GM23338 (cell line): ENCODE results near the gene RAMACL. TPM values are rescaled to one million over a fixed set of nuclear protein-coding genes. Genes with fewer than 3 reads are reported as not detected.

Experiments
- ATAC-seq: fragments of 200-7000 bp; cut with Tn5 transposase; 3 replicates; pipeline ENCODE4 v1.9.1; 2020
- DNase-seq: peaks from one replicate; pipeline ENCODE4 v3.0.0-alpha.2; 2015; ENCODE audit warnings: low spot score
- H2AFZ ChIP-seq: fragments of 200-600 bp; sonication (generic); 2 replicates; pipeline ENCODE4 v1.8.0; 2016; ENCODE audit warnings: antibody characterized with exemption, mild to moderate bottlenecking, moderate library complexity
- H3F3A ChIP-seq: fragments of 200-600 bp; sonication (generic); replicated peaks from 2 replicates; pipeline ENCODE4 v1.8.0; 2017; ENCODE audit warnings: antibody characterized with exemption, mixed run types, low read depth
- H3K27ac ChIP-seq: fragments of 200-600 bp; sonication (generic); 2 replicates; pipeline ENCODE4 v1.6.1; 2016; ENCODE audit warnings: low read depth
- H3K27me3 ChIP-seq: fragments of 200-600 bp; sonication (generic); 2 replicates; pipeline ENCODE4 v1.8.0; 2016; ENCODE audit warnings: mild to moderate bottlenecking, mixed run types, moderate library complexity; ENCODE audit not compliant: insufficient read depth
- H3K36me3 ChIP-seq: fragments of 200-600 bp; sonication (generic); 2 replicates; pipeline ENCODE4 v1.8.0; 2016; ENCODE audit warnings: mild to moderate bottlenecking; ENCODE audit not compliant: insufficient read depth
- H3K4me1 ChIP-seq: fragments of 200-600 bp; sonication (generic); 2 replicates; pipeline ENCODE4 v1.8.0; 2016; ENCODE audit warnings: mild to moderate bottlenecking, moderate library complexity; ENCODE audit not compliant: insufficient read depth
- H3K4me2 ChIP-seq: fragments of 200-600 bp; sonication (generic); 2 replicates; pipeline ENCODE4 v1.7.1; 2017; ENCODE audit warnings: mixed run types
- H3K4me3 ChIP-seq: fragments of 200-600 bp; sonication (generic); 2 replicates; pipeline ENCODE4 v1.6.1; 2016; ENCODE audit warnings: mixed run types
- H3K79me2 ChIP-seq: fragments of 200-600 bp; sonication (generic); replicated peaks from 2 replicates; pipeline ENCODE4 v1.8.0; 2017; ENCODE audit warnings: mild to moderate bottlenecking; ENCODE audit not compliant: insufficient read depth
- H3K9me2 ChIP-seq: fragments of 200-600 bp; sonication (generic); 2 replicates; pipeline ENCODE4 v1.8.0; 2017; ENCODE audit not compliant: insufficient read depth
- H4K20me1 ChIP-seq: fragments of 200-600 bp; sonication (generic); replicated peaks from 2 replicates; pipeline ENCODE4 v1.8.0; 2017; ENCODE audit warnings: mild to moderate bottlenecking; ENCODE audit not compliant: insufficient read depth
- H3K27ac Mint-ChIP-seq: 2 replicates; pipeline ENCODE4 v1.8.0; 2020; ENCODE audit warnings: inconsistent platforms, mild to moderate bottlenecking, moderate library complexity, mixed read lengths
- H3K27me3 Mint-ChIP-seq: 3 replicates; pipeline ENCODE4 v1.8.0; 2022; ENCODE audit warnings: low read depth, mild to moderate bottlenecking, moderate library complexity, mixed read lengths, inconsistent platforms; ENCODE audit not compliant: insufficient read depth, poor library complexity
- H3K36me3 Mint-ChIP-seq: 3 replicates; pipeline ENCODE4 v1.8.0; 2021; ENCODE audit warnings: low read depth, mild to moderate bottlenecking, inconsistent platforms, moderate library complexity, mixed read lengths
- H3K4me1 Mint-ChIP-seq: 3 replicates; pipeline ENCODE4 v1.8.0; 2020; ENCODE audit warnings: mild to moderate bottlenecking, inconsistent platforms, mixed read lengths
- H3K4me3 Mint-ChIP-seq: 3 replicates; pipeline ENCODE4 v1.8.0; 2021; ENCODE audit warnings: moderate library complexity, mild to moderate bottlenecking, inconsistent platforms, mixed read lengths
- H3K9me3 Mint-ChIP-seq: 3 replicates; pipeline ENCODE4 v1.8.0; 2020; ENCODE audit warnings: moderate library complexity, mild to moderate bottlenecking, inconsistent platforms, mixed read lengths
- CREB1 ChIP-seq: fragments of 250-450 bp; sonication (Bioruptor Pico); IDR thresholded peaks from 2 replicates; pipeline ENCODE4 v1.5.0; 2020; ENCODE audit warnings: low read depth, mild to moderate bottlenecking, moderate library complexity
- CTCF ChIP-seq, 2 experiments: fragments of 200-600 bp in 1 of 2; sonication (generic) in 1 of 2; conservative IDR thresholded peaks; 2 replicates each; pipeline versions ENCODE4 v1.5.1 to v1.6.1; 2016 to 2017; ENCODE audit warnings: antibody characterized with exemption in 2 of 2, low read depth in 2 of 2, mild to moderate bottlenecking in 2 of 2, moderate library complexity in 1 of 2
- ETS1 ChIP-seq: IDR thresholded peaks from 2 replicates; pipeline ENCODE4 v1.6.1; 2016; ENCODE audit warnings: antibody characterized with exemption
- EZH2 ChIP-seq: fragments of 200-600 bp; sonication (generic); IDR thresholded peaks from one replicate; pipeline ENCODE4 v1.8.0; 2017; ENCODE audit warnings: antibody characterized with exemption, mild to moderate bottlenecking, low read depth; ENCODE audit not compliant: unreplicated experiment
- EZH2phosphoT487 ChIP-seq: fragments of 200-600 bp; sonication (generic); IDR thresholded peaks from one replicate; pipeline ENCODE4 v1.8.1; 2018; ENCODE audit warnings: antibody characterized with exemption; ENCODE audit not compliant: unreplicated experiment
- JUNB ChIP-seq: IDR thresholded peaks from one replicate; pipeline ENCODE4 v1.6.1; 2016; ENCODE audit warnings: antibody characterized with exemption; ENCODE audit not compliant: unreplicated experiment
- NANOG ChIP-seq: IDR thresholded peaks from 2 replicates; pipeline ENCODE4 v1.6.1; 2016; ENCODE audit warnings: antibody characterized with exemption, borderline replicate concordance
- POLR2AphosphoS5 ChIP-seq: IDR thresholded peaks from 2 replicates; pipeline ENCODE4 v1.6.1; 2016; ENCODE audit warnings: antibody characterized with exemption, low read depth
- ZNF331 ChIP-seq: fragments of 250-450 bp; sonication (Bioruptor Pico); IDR thresholded peaks from 2 replicates; pipeline ENCODE4 v1.5.0; 2020; ENCODE audit warnings: low read depth, mild to moderate bottlenecking, moderate library complexity
- polyA plus RNA-seq: library from polyadenylated mRNA; unstranded; fragments of >200 nt; fragmentation: Nextera tagmentation; extraction: Ambion mirVana; gene quantifications from 2 replicates; pipeline ENCODE4 v1.2.1, GENCODE V29; 2016
- total RNA-seq: library from RNA; depleted of rRNA; stranded (reverse); fragments of >200 nt; shearing (Covaris generic); gene quantifications from 2 replicates; pipeline ENCODE4 v1.2.3, GENCODE V29; 2014

Gene RAMACL
- total and polyA plus RNA-seq, 2 experiments from 2014 or later: 0.61 to 4.0 TPM

GRCh38 chr6:166570929-166571713 is 15.4 kb downstream of the RAMACL start:
- H3K4me3 ChIP-seq: no peak overlapping the region
- Mint-ChIP-seq H3K4me3 (no peak overlapping the region), H3K27me3 (peaks cover 9% of the 10 kb centered on the region), H3K36me3 (peaks cover 11% of the 10 kb centered on the region), H3K4me1 (peaks cover 59% of the 10 kb centered on the region), H3K9me3 (peaks cover 3% of the 10 kb centered on the region), H3K27ac (no peak overlapping the region; the same call in none of the 2 replicates)
- H3K27me3 ChIP-seq: no peaks in the 10 kb centered on the region
- ATAC-seq (peak; percentile 22), DNase-seq (peak; percentile 35)
- H3K36me3 ChIP-seq: no peaks in the 10 kb centered on the region
- H3K9me2 ChIP-seq: no peaks in the 10 kb centered on the region
- peaks cover 21% of the 10 kb centered on the region for H3K4me1 ChIP-seq
- no peak overlapping the region for H2AFZ ChIP-seq
- H3K27ac ChIP-seq: peak overlapping the region; percentile 66; the same call in 1 of the 2 replicates
- no peak overlapping the region for H3K4me2 ChIP-seq
- no peak for TF ChIP-seq ZNF331 (CRISPR knock-in tag)
- TF ChIP-seq POLR2AphosphoS5: no peak
- TF ChIP-seq EZH2phosphoT487: no peak
- TF ChIP-seq CREB1 (CRISPR knock-in tag): no peak
- no peak for TF ChIP-seq NANOG
- TF ChIP-seq JUNB: no peak
- TF ChIP-seq CTCF (conservative IDR thresholded peaks at IDR 0.05; ENCODE audit: low read depth in 2 of 2): no peak
- no peak for TF ChIP-seq ETS1
- TF ChIP-seq EZH2: no peak
- peaks cover 15% of the 10 kb centered on the region for H4K20me1 ChIP-seq
- H3K79me2 ChIP-seq: peaks cover 58% of the 10 kb centered on the region
- peaks cover 6% of the 10 kb centered on the region; the same call in 1 of the 2 replicates for H3F3A ChIP-seq

GRCh38 chr6:166569206-166569605 is 17.3 kb downstream of the RAMACL start:
- Mint-ChIP-seq H3K4me1 (peaks cover 63% of the 10 kb centered on the region), H3K4me3 (no peak overlapping the region), H3K27me3 (peaks cover 9% of the 10 kb centered on the region), H3K9me3 (no peaks in the 10 kb centered on the region), H3K27ac (no peak overlapping the region; the same call in 1 of the 2 replicates), H3K36me3 (no peaks in the 10 kb centered on the region; the same call in 2 of the 3 replicates)
- TF ChIP-seq JUNB (no peak), EZH2phosphoT487 (no peak), CTCF (conservative IDR thresholded peaks at IDR 0.05; ENCODE audit: low read depth in 2 of 2) (no peak), NANOG (no peak), POLR2AphosphoS5 (no peak)
- no peaks in the 10 kb centered on the region for H3K36me3 ChIP-seq
- no peak overlapping the region for H3K4me2 ChIP-seq
- H3K4me1 ChIP-seq: peaks cover 21% of the 10 kb centered on the region
- peaks cover 6% of the 10 kb centered on the region; the same call in 1 of the 2 replicates for H3F3A ChIP-seq
- no peak overlapping the region for H3K27ac ChIP-seq
- no peak overlapping the region for H3K4me3 ChIP-seq
- H3K9me2 ChIP-seq: no peaks in the 10 kb centered on the region
- DNase-seq (no peak), ATAC-seq (no peak)
- no peak overlapping the region for H2AFZ ChIP-seq
- H4K20me1 ChIP-seq: peaks cover 15% of the 10 kb centered on the region
- H3K79me2 ChIP-seq: peaks cover 54% of the 10 kb centered on the region
- no peaks in the 10 kb centered on the region for H3K27me3 ChIP-seq
